ENCODE measurements around the gene RETREG2. TPM values are rescaled to one million over a fixed set of nuclear protein-coding genes. Genes with fewer than 3 reads are reported as not detected.

The RETREG2 gene
- total and polyA plus RNA-seq, 2 of the 4 experiments (the other 2 are of a cell fraction), result 45.2 to 51.1 TPM

DNA sequence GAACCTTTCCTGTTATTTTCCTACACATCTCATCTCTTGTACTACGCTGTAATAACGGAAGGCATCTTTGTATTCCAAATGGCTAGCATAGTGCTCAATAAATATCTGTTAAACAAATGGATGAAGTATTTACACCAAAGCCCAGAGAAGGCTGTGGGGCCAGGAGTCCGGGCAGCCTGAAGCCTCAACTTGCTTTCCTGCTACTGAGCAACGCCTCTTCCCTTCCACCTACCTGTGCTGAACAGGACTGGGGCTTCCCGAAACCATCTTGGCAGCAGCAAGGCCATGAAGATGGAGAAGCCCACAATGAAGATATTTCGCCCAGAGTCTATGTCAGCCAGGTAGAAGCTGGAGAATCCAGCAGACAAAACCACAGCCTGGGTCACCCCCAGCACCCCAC, 14.9 kb upstream of the RETREG2 start:
- Histone ChIP-seq H2AK9ac (replicated peaks; ENCODE audit: low read depth, low read length, poor library complexity) (no peak overlapping the region), H4K8ac (ENCODE audit: low read depth in 2 of 2, low read length in 2 of 2) (no peak overlapping the region), H3K4me2 (ENCODE audit: low read depth, low read length) (no peak overlapping the region), H2BK15ac (ENCODE audit: low read depth, low read length) (no peak overlapping the region), H3K18ac (ENCODE audit: low read depth, low read length) (no peak overlapping the region), H3K27me3 (ENCODE audit: control insufficient read depth, insufficient read depth, low read length) (no peaks in the 10 kb centered on the region), H3K36me3 (ENCODE audit: control insufficient read depth, insufficient read depth, low read length) (no peaks in the 10 kb centered on the region), H3K79me1 (ENCODE audit: low read depth in 1 of 2, low read length in 2 of 2) (peaks cover 2 to 17% of the 10 kb centered on the region in 2 experiments; a peak in 2 of 4 replicates), H3K4me3 (ENCODE audit: insufficient read depth, low read depth, low read length) (no peak overlapping the region), H2BK20ac (ENCODE audit: low read depth, low read length) (no peak overlapping the region), H3K4me1 (ENCODE audit: control insufficient read depth, insufficient read depth, low read length) (peaks cover 2% of the 10 kb centered on the region; the same call in 1 of the 2 replicates), H2AK5ac (ENCODE audit: low read depth, low read length) (no peak overlapping the region), H3K9me1 (ENCODE audit: insufficient read depth, low read length) (no peaks in the 10 kb centered on the region; the same call in 1 of the 2 replicates), H3K23ac (ENCODE audit: low read depth, low read length) (no peak overlapping the region), H2BK5ac (ENCODE audit: low read depth, low read length, poor library complexity, severe bottlenecking) (no peak overlapping the region), H3K9ac (ENCODE audit: low read depth, low read length) (no peak overlapping the region), H3K56ac (ENCODE audit: extremely low read depth, insufficient read depth, low read length) (no peak overlapping the region), H3K14ac (replicated peaks; ENCODE audit: low read depth, low read length) (no peak overlapping the region), H3K4ac (ENCODE audit: low read depth, low read length) (no peak overlapping the region), H2BK120ac (ENCODE audit: low read depth, low read length) (no peak overlapping the region), H3K27ac (ENCODE audit: insufficient read depth, low read length) (no peak overlapping the region), H4K20me1 (ENCODE audit: insufficient read depth, low read length) (no peaks in the 10 kb centered on the region), H4K91ac (ENCODE audit: insufficient read depth, low read depth, low read length) (no peak overlapping the region), H3K9me3 (ENCODE audit: control insufficient read depth, insufficient read depth, low read length) (no peaks in the 10 kb centered on the region), H4K5ac (ENCODE audit: low read depth, low read length) (no peak overlapping the region), H2AFZ (replicated peaks; ENCODE audit: low read length, poor library complexity) (no peak overlapping the region)
- intact Hi-C loops (cut with micrococcal nuclease), result no loop called here
- TF ChIP-seq CEBPB (IDR thresholded peaks at IDR 0.05; ENCODE audit: low read depth, low read length) (no peak), MAZ (IDR thresholded peaks at IDR 0.05; ENCODE audit: borderline replicate concordance, low read depth, low read length) (no peak), MXI1 (IDR thresholded peaks at IDR 0.05; ENCODE audit: borderline replicate concordance, low read depth, low read length) (no peak), MAFK (IDR thresholded peaks at IDR 0.05; ENCODE audit: low read depth, low read length) (no peak), RCOR1 (IDR thresholded peaks at IDR 0.05; ENCODE audit: insufficient replicate concordance, low read length) (no peak), RAD21 (IDR thresholded peaks at IDR 0.05; ENCODE audit: low read length) (no peak), RFX5 (IDR thresholded peaks at IDR 0.05; ENCODE audit: low read depth, low read length) (no peak), NFE2L2 (IDR thresholded peaks at IDR 0.05; ENCODE audit: low read depth, low read length) (no peak), SMC3 (IDR thresholded peaks at IDR 0.05; ENCODE audit: low read depth, low read length) (no peak), CHD1 (IDR thresholded peaks at IDR 0.05; ENCODE audit: low read depth, low read length) (no peak), BHLHE40 (IDR thresholded peaks at IDR 0.05; ENCODE audit: low read depth, low read length) (no peak)
- TF ChIP-seq, protein P1, sequence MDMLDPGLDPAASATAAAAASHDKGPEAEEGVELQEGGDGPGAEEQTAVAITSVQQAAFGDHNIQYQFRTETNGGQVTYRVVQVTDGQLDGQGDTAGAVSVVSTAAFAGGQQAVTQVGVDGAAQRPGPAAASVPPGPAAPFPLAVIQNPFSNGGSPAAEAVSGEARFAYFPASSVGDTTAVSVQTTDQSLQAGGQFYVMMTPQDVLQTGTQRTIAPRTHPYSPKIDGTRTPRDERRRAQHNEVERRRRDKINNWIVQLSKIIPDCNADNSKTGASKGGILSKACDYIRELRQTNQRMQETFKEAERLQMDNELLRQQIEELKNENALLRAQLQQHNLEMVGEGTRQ (IDR thresholded peaks at IDR 0.05; ENCODE audit: low read depth, low read length), result no peak
- no peak for DNase-seq
- BruUV-seq (replicated peaks), result no TSS peak
- ATAC-seq (ENCODE audit: low read depth), result no peak
- CTCF ChIA-PET, result interaction anchor here (0.6 kb wide), 1 partner anchor 8 kb away, joined by 3 read pairs; no protein-coding TSS in a partner anchor
- dilution Hi-C loops (cut with HindIII; ENCODE audit: low sequenced_read_pairs, unreplicated experiment), result no loop called here
- WGBS, 2 experiments (ENCODE audit: extremely low coverage in 2 of 2, insufficient read length in 1 of 2), result 60% methylated on average over 1 of the region's 6 CpGs; no CpG with 5 or more reads in 1 of the 2 experiments
- in situ Hi-C loops (cut with MboI; ENCODE audit: low sequenced_read_pairs), result no loop called here
- POLR2A ChIA-PET (ENCODE audit: unreplicated experiment), result no interaction called here

Measured in IMR-90 (cell line).